GM19240 (cell line): ENCODE measurements around the gene PRSS56.

Experiments used
- DNase-seq: peaks from one replicate; pipeline ENCODE4 v3.0.0; 2011; ENCODE audit warnings: low spot score; ENCODE audit not compliant: insufficient read length

The PRSS56 gene

DNA sequence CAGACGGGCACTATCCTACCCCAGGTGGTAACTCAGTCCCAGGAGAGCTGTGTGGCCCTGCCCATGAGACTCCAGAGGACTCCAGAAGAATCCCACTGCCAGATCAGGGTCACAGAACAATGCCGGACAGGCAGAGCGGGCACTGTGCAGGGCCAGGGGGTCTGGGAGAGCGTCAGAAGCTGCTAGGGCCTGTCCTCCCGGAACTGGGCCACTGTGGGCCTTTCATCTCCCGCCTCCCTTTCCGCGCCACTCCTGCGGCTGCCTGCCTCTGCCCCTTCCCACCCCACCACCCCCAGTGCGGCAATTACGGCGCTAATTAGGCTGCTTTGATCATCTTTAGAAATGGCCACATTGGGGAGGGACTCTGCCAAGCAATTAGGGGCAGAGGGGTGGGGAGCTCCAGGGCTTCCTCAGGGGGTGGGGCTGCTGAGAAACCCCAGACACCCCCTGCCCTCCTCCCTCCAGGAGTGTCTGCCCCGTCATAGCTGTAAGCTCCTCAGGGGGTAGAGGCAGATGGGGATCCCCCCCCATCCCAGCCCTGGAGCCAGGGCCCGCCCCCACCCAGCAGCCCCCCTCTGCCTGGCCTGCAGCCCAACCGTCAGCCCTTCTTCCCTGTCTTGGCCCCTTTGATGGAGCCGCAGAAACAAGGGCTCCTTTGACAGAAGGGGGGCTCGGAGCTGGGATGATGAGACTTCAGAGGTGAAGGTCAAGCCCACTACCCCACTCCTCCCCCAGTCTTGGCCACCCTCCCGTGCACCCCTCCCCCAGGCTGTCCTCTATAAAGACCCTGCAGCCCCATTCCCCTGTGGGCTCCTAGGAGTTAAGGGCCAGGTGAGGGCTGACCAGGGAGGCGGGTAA, at the start of gene PRSS56:
Gene PRSS56 (plus strand): TSS at position 808 of the 858 bp plus-strand sequence. CDS start 211 bp downstream, outside the sequence.
- no peak for DNase-seq

DNA sequence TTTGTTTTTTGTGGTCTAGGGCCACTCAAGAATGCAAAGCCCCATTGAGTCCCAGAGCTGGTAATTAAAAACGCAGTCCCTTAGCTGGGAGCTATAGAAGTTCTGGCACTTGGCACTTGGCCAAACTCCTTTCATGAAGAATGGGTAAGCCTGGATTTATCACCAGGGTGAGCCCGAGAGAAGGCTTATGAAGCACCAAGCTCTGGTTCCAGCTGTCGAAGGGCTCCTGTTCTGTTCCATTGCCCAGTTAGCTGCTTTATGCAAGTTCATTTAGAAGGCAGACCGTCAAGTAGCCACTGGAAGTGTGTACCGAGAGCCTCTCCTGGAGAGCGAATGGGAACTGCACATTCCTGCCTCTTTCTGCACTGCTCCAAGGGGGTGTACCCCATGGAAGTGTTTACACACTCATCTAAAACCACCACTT, 46.7 kb upstream of the PRSS56 start:
- DNase-seq, result no peak

DNA sequence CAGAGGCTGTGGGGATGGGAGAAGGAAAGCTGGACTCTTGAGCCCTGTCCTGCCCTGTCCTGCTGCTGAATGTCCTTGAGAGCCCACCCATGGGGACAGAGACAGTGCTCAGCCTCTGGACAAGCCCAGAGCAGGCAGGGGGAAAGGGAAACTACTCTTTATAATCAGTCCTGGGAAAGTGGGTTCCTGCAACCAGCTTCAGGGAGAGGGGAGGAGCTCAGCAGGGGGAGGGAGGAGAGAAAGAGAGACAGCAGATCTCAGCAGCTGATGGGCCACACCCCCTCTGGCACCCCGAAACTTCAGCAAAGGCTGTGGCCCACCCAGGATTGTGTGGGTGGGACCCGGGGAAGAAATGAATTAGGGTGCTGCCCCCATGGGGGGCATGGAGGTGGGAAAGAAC, 44.1 kb upstream of the PRSS56 start:
- no peak for DNase-seq

DNA sequence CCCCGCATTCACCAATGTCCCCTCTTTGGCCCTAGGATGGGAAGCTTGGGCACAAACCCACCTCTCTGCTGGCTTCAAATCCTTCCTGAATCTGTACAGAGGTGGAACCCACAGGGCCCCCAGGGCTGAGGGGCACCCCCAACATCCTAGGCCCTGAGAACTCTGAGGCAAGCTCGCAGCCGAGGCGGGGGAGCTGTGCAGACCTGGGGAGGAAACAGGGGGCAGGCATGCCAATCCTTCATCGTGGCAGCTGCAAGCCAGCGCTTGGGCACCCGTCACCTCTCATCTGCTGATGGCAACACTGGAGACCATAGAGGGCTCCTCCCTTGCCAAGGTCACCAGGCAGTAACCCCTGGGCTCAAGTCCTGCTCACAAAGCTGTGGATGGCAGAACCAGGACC, 43.4 kb upstream of the PRSS56 start:
- DNase-seq, result no peak

DNA sequence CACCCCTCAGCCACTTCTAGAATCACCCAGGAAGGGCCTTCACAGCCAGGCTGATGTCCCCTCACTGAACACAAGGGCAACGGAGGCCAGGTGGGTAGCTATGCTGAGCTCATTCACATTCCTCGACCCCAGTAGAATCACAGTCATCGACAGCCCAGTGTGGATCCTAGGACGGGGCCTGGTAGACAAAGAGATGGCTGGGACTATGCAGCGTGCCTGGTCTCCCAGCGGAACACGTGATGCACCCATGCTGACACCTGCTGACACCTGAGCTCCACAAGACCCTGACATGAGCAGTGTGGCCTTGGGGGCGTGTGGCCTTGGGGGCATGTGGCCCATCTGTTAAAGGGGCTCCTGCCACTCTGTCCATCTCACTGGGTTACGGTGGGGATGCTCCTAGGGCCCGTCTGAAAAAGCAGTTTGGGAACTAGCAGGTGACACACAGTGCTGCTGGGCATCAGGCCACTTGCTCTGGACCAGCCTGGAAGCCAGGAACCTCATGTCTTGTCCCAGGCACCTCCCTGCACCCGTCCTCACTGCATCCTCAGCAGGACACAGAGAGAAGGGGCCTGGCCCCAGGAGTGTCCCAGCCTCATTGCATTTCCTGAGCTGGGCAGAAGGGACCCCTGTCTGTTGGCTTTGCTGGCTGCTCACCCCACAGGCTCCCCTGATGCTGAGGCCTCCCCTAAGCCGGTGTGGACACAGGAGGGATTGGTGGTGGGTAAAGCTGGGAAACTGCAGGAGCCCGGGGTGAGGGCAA, 42.3 kb upstream of the PRSS56 start:
- no peak for DNase-seq

DNA sequence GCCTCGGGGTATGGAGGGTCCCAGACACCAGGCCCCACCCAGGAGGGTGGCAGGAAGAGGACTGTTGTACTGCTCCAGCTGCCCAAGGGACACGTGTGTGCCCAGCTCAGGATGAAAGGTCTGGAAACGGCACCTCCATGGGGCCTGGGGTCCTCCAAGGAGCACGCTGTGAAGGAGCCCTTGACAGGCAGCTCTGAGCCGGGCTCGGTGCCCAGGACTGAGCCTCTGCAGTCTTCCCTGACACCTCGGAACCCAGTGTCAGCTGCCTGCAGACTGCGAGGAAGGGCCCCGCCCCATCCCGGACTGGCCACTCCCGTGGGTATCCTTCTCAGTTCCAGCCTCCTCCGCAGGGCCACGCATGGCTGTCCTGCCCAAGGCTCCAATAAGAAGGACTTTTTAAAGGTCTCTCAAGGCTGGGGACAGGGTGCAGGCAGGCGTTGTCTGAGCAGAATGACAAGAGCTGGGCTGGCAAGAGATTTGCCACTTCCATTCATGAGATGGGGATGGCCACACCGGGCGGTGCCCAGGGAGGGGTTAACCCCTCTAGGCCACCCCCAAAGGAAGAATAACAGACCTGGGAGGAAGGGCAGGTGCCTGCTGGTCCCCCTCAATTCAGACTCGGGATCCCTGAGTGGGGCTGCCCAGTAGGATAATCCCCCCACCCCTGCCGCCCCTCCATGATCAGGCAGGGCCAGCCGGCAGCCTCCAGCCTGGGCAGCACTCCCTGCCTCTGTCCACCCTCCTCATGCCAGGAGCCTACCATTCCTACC, 41.4 kb upstream of the PRSS56 start:
- DNase-seq, result no peak

DNA sequence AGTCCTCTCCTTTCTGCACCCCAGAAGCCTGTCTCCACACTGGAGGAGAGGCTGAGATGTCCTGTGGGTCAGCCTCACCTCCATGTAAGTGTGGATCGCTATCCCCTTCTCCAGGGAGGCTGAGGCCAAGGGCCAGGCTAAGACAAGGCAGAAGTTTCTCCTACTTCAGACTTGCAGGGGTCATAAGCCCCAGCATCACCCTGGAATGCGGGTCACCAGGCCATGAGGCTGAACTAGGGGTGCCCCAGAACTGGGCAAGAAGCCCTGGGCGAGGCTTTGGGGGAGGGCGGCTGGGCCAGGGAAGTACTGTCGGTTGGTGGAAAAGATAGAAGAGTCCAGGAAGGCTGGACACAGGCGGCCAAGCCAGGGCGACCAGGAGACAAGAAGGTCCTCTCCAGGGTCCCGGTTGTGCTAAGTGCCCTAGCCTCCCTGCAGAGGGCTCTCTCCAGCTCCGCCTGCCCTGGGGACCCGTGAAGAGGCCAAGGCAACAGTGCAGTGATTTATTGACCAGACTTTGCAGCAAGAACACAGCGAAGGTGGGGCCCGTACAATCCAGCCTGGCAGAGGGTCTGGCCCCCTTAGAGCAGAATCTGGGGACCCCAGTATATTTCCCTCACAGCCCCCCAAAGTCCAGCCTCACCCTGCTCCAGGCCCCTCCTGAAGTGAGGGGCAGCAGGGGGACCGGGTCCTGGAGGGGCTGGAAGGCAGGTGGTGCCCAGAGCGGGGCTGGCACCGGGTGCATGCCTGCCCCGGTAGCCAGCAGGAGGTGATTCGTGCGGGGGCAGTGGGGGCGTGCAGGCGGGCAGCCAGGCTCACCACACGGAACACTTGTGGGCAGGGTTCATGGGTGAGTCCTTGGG, 40.6 kb upstream of the PRSS56 start:
- no peak for DNase-seq

DNA sequence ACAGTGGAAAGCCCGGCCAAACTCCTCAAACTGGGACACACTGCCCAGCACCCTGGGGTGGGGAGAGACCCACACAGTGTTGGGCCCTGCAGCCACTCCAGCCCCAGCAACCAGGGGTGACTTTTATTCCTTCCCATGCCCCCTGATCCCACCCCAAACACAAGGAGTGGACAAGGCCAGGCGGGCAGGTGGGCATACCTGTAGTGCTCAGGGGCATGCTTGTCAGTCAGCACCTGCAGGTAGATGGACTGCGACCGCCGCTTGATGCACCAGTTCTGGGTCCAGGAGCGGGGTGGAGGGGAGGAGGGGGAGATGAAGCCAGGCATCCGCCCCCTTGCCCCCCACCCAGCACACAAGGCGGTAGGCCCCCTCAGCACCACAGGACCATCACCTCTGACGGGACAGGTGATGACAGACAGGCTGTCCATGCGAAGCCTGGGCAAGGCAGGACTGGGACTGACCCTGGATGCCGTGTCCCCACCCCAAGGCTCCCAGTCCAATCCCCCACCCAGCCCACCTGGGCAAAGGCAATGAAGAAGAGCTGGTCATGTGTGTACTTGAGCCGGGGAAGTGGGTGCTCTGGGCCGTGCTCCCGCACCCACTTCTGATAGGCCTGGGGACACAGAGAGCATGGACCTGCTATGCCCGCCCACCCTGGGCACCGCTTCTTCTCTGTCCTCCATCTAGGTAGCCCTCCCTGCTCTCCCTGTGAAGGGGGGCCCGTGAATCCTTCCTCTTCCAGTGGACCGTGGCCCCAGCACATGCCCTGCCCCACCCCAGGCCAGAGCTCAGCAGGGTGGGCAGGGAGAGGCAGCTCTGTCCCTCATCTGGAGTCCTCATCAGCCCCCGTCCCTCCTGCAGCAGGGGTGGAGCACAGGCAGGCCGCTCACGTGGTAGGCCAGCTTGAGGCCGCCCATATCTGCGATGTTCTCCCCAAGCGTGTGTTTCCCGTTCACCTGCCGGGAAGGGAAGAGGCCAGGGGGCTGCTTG, 39.7 kb upstream of the PRSS56 start:
- DNase-seq, result no peak

DNA sequence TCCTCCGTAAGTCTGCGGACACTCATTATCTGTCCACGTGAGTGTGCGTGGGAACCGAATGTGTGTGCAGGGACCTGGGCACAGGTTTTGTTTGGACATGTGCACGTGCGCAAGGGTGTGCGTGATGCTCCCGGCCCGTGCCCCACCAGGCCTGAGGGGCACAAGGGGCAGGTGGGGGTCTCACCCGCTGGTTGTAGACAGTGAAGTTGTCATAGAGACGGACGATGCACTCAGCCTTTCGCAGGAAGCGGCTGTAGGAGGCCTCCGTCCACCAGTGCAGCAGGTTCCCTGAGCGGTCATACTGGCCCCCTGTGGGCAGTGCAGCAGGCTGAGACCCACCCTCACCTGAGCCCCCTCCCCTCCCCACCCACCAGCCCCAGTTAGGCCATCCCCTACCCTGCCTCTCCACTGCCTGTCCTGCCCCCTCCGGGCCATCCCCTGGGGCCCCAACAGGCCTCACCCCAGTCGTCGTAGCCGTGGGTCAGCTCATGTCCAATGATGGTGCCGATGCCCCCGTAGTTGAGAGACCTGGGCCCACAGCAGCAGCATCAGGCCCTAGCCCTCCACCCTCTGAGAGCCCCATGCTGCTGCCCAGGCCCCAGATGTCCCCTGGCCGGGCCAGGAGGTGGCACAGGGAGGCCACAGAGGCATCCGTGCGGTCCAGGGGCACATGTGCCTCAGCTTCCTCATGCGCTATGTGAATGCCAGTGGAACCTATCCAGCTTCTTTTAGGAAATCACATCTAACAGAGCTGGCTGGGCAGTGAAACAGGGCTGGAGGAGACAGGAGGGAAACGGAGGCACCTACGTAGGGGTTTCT, 38.7 kb upstream of the PRSS56 start:
- DNase-seq, result no peak

DNA sequence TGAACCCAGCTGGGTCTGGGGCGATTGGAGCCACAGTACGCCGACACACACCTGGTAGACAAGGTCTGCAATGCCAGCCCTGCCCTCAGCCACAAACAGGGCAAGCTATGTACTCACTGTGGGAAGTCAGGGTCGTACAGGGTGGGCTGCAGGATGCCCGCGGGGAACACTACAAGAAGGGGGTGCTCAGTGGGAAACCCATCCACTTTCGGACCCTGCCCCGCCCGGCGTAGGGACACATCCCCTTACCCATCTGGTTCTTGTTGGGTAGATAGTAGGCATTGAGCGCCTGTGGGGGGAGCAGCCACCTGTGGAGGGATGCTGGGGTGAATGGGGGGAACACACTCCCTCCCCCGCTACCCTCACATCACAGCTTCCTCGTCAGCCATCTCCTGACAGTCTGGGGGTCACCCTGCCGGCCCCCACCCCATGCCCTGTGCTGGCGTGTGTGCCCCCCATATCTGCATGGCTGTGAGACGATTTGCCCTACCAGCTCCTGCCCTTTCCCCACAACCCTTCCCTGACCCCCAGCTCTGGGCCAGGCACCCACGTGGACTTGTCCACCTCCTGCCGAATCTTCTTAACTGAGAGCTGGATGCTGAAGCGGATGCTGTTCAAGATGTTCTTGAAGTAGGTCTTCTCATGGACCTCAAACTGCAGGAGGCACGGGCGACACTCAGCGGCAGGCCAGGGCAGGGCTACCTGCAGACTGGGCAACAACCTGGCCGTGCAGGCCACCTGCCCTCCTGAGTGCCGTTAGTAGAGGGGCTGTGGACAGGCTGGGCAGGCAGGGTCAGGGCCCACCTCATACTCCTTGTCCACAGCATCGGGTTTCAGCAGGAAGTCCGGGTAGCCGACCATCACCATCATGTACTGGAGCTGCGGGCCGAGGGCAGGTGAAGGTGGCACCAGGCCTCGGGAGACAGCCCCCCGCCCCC, 37.6 kb upstream of the PRSS56 start:
- no peak for DNase-seq

DNA sequence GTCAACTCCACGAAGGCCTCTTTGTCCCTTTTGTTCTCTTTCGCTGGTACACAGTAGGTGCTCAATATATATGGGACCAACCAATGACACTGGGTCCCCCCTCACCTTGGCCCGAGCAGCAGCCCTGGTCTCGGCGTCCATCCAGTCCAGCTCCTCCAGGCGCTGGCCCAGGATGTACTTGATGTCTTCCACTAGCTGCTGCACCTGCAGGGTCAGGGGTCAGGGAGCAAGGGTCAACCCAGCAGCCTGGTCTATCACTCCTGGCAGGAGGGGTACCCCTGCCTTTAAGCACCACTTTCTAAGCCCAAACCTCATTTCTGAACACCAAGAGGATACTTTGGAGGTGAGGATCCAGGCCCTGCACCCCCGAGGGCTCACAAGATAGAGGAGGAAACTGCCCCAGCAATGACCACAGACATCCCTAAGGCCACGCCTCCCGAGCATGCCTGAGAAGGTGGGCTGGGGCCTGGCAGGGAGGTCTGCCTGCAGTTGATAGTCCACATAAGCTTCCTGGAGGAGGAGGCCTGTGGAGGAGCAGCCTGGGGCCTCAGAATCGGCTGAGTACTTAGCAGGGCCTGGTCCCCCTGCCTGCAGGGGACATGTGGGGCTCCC, 36.8 kb upstream of the PRSS56 start:
- no peak for DNase-seq

DNA sequence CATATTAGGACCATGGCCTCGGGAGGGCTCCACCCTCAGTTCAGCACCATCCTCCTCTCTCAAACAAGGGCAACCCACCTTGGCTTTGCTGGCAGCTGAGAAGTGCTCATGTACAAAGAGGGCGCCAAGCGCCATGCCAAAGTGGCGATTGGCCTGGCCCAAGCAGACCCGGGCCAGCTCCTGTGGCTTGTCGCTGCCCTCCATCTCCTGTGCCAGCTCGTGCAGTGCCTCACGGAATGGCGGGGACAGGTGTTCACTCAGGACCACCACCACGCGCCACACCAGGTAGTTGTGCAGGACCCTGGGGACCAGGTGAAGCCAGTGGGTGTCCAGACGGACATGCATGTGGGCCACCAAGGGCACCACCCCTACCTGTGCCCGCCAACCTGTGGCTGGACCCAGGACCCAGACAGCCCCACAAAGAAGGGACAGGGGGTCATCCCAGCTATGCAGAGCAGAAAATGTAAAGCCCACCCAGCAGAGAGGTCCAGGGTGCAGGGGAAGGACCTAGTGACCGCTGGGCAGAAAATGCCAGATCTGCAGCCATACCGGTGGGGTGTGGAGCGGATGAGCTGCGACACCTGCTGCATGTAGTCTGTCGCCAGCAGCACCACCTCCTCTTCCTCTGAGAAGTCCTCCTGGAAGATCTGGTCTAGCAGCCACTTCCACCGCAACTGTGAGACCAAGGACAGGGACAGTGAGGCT, 36.1 kb upstream of the PRSS56 start:
- no peak for DNase-seq

DNA sequence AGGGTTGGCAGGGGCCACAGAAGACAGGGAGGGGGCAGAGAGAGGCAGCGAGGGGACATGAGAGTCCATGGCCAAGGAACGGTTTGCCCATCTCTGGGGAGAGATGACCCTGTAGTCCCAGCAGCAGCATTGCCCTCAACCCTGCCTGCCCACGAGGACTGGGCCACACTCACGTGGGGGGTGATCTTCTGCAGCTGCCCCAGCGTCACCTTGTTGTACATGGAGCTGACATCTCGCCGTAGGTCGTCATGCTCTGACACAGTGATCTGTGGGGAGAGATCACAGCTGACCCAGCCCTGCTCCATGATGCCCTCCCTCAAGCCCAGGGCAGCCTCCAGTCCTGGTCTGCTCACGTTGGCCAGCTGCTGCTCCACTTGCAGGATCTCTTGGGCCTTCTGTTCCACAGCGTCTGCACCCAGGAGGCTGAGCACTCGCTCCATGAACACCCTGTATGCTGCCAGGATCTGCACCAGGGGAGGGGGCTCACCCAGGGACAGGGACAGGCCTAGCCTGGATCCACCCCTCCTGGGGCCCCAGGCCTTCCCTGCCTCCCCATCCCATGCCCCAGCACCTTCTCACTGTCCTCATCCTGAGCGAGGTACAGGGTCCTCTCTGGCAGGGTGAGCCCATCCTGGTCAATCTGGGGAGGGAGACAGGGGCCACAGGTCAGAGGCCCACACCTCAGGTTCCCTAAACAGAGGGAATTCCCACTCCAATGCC, 35.4 kb upstream of the PRSS56 start:
- DNase-seq, result no peak

DNA sequence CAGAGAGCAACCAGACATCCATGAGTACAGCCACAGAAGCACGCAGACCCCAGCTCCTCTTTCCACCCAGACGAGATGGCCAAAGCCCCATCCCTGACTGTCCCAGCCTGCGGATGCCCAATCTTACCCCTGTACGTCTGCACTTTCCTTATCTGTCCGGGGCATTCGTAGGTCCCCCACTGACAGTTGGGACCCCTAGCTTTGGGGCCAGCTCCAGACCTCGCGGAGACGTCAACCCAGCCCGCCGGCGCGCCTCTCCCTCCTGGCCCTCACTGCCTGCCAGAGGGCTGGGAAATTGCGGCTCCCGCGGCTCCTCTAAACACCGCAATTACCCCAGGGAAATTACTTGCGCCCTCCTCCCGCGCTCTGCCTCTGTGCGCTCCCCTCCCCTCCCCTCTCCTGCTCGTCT, 34.8 kb upstream of the PRSS56 start:
- DNase-seq, result no peak

DNA sequence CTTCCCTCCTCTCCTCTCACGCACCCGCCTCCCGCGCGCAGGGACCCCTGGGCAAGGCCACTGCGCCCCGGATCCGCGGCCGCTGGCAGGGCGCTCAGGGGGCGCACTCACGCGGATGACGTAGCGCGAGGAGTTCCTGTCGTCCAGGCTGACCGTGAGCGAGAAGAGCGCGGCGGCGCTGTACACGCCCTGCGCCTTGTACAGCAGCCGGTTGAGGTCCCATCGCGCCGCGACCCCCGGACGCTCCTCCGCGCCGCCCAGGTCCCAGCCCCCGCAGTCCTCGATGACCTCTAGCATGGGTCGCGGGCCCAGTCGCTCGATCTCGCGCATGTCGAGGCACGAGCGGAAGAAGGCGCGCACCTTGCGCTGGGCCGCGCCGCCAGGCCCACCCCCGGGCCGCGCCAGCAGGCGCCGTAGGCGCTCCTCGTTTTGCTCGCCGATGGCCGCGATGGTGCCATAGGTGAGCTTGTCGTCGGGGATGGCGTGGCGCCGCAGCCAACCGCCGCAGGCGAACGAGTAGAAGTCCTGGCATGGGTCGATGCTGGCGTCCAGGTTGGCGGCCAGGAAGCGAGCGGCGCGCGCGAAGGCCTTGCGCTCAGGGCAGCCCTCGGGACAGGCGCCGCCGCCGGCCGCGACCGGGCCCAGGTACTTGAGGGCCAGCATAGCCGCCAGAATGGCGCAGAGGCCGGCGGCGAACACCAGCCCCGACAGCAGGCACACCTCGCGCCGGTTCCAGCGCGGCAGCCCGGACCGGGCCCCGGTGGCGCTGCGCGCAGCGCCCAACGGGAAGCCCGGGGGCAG, 34.2 kb upstream of the PRSS56 start:
- no peak for DNase-seq
